Progenitor cell of endocrine pancreas (in vitro differentiated cells): Measurements from ENCODE around the gene P2RY12. TPM values are rescaled to one million over a fixed set of nuclear protein-coding genes. Genes with fewer than 3 reads are reported as not detected.

ENCODE experiments used
- DNase-seq: peaks from one replicate; pipeline ENCODE4 v3.0.0; 2021; ENCODE audit warnings: low spot score; ENCODE audit not compliant: unreplicated experiment
- H3K27ac Mint-ChIP-seq: 2 replicates; pipeline ENCODE4 v1.8.0; 2021; ENCODE audit warnings: mild to moderate bottlenecking, moderate library complexity, mixed read lengths
- H3K27me3 Mint-ChIP-seq: 2 replicates; pipeline ENCODE4 v1.8.0; 2021; ENCODE audit warnings: mixed read lengths
- H3K36me3 Mint-ChIP-seq: 2 replicates; pipeline ENCODE4 v1.8.0; 2022; ENCODE audit warnings: mixed read lengths; ENCODE audit not compliant: insufficient read depth
- H3K4me1 Mint-ChIP-seq: 2 replicates; pipeline ENCODE4 v1.8.0; 2021; ENCODE audit warnings: low read depth, mixed read lengths
- H3K4me3 Mint-ChIP-seq: 2 replicates; pipeline ENCODE4 v1.8.0; 2021; ENCODE audit warnings: low read depth, mild to moderate bottlenecking, moderate library complexity, mixed read lengths
- H3K9me3 Mint-ChIP-seq: 2 replicates; pipeline ENCODE4 v1.8.0; 2021; ENCODE audit warnings: low read depth, mixed read lengths
- total RNA-seq: library from RNA; stranded (reverse); gene quantifications from 2 replicates; pipeline ENCODE4 v1.2.1, GENCODE V29; 2021
- TF ChIP-seq, protein P1 (sequence below): fragments of 200-600 bp; sonication (generic); IDR thresholded peaks from one replicate; pipeline ENCODE4 v1.5.0; 2021; ENCODE audit warnings: antibody characterized with exemption, mild to moderate bottlenecking; ENCODE audit not compliant: unreplicated experiment

The P2RY12 gene
- total RNA-seq, 1 donor from 2014 or later: not detected

DNA sequence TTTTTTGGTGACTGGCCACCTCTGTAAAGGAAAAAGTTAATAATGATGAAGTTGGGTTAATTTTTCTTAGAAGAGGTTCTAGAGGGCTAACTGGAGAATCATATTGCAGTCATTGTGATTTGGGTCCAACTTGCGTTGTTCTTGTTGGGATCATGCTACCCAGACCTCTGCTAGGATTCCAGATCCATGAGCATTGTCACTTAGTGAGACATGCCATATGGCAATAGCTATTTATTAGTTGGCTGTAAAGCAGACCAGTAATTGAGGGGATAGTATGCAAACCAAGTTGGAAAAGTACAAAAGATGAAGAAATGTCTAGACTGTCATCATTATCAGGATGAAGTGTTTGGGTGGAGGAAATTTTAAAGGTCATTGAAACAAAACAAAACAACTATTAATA lies 30.7 kb upstream of the P2RY12 start:
- Mint-ChIP-seq H3K36me3 (peaks cover 3% of the 10 kb centered on the region), H3K27me3 (no peaks in the 10 kb centered on the region), H3K4me1 (no peaks in the 10 kb centered on the region), H3K27ac (no peak overlapping the region), H3K9me3 (no peaks in the 10 kb centered on the region), H3K4me3 (no peak overlapping the region)
- DNase-seq: no peak
- TF ChIP-seq, protein P1, sequence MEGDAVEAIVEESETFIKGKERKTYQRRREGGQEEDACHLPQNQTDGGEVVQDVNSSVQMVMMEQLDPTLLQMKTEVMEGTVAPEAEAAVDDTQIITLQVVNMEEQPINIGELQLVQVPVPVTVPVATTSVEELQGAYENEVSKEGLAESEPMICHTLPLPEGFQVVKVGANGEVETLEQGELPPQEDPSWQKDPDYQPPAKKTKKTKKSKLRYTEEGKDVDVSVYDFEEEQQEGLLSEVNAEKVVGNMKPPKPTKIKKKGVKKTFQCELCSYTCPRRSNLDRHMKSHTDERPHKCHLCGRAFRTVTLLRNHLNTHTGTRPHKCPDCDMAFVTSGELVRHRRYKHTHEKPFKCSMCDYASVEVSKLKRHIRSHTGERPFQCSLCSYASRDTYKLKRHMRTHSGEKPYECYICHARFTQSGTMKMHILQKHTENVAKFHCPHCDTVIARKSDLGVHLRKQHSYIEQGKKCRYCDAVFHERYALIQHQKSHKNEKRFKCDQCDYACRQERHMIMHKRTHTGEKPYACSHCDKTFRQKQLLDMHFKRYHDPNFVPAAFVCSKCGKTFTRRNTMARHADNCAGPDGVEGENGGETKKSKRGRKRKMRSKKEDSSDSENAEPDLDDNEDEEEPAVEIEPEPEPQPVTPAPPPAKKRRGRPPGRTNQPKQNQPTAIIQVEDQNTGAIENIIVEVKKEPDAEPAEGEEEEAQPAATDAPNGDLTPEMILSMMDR: no peak

DNA sequence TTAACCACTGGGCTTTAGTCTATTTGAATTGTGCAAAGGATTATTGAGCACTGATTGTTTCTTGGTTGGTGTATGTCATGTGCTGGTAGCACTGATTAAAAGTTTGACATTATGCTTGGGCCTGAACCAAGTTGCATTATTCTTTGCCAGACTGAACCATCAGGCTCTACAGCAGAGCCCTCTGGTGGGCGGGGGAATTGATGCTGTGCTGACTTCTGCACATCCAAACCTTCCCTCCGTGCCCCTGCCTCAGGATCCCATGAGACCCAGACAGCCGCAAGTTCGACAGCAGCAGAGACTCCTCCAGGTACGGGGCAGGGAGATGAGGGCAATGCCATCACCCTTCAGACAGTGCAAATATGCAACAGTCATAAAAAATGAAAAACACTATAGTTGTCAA lies 28.4 kb upstream of the P2RY12 start:
- H3K9me3 Mint-ChIP-seq: no peaks in the 10 kb centered on the region
- no peak overlapping the region for H3K27ac Mint-ChIP-seq
- no peak overlapping the region for H3K4me3 Mint-ChIP-seq
- H3K4me1 Mint-ChIP-seq: no peaks in the 10 kb centered on the region
- no peak for DNase-seq
- TF ChIP-seq, protein P1: no peak
- no peaks in the 10 kb centered on the region for H3K36me3 Mint-ChIP-seq
- H3K27me3 Mint-ChIP-seq: no peaks in the 10 kb centered on the region

GRCh38 chr3:151410891-151411559 lies 26.5 kb upstream of the P2RY12 start:
- Mint-ChIP-seq H3K27ac (no peak overlapping the region), H3K36me3 (no peaks in the 10 kb centered on the region), H3K9me3 (no peaks in the 10 kb centered on the region), H3K4me1 (no peaks in the 10 kb centered on the region), H3K27me3 (no peaks in the 10 kb centered on the region), H3K4me3 (no peak overlapping the region)
- TF ChIP-seq, protein P1: no peak
- DNase-seq: no peak

- H3K9me3 Mint-ChIP-seq: no peaks in the 10 kb centered on the region
- no peaks in the 10 kb centered on the region for H3K4me1 Mint-ChIP-seq
- H3K4me3 Mint-ChIP-seq: no peak overlapping the region
- H3K27ac Mint-ChIP-seq: no peak overlapping the region
- DNase-seq: no peak
- H3K36me3 Mint-ChIP-seq: no peaks in the 10 kb centered on the region
- TF ChIP-seq, protein P1: no peak
- H3K27me3 Mint-ChIP-seq: no peaks in the 10 kb centered on the region
These were observed 23.4 kb upstream of the P2RY12 start for GRCh38 chr3:151407928-151408327.

DNA sequence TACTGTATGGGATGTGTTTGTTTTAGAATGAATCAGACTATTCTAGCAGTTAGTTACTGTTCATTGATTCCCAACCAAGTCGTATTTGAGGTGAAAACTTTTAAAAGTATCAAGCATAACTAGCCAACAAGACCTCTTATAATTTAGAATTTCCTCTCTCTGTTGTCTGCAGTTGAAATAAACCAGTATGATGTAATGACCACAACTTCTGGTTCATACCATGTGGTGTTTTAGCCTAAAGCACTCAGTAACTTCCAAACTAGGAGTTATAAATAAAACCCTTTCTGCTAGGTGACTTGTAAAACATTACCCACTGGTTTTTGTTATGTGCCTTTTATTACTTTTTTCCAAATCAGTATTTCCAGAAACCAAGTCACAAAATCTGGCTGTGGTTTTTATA lies 19.8 kb upstream of the P2RY12 start:
- no peak for DNase-seq
- Mint-ChIP-seq H3K4me1 (peaks cover 2% of the 10 kb centered on the region), H3K36me3 (no peaks in the 10 kb centered on the region), H3K27me3 (no peaks in the 10 kb centered on the region), H3K27ac (no peak overlapping the region), H3K9me3 (no peaks in the 10 kb centered on the region), H3K4me3 (no peak overlapping the region)
- TF ChIP-seq, protein P1: no peak
